ENCODE data around the gene NUP153. TPM values are rescaled to one million over a fixed set of nuclear protein-coding genes. Genes with fewer than 3 reads are reported as not detected.

The NUP153 gene
- total and polyA plus RNA-seq, 9 donors = 14.2 to 43.4 (median 33.4) TPM

DNA sequence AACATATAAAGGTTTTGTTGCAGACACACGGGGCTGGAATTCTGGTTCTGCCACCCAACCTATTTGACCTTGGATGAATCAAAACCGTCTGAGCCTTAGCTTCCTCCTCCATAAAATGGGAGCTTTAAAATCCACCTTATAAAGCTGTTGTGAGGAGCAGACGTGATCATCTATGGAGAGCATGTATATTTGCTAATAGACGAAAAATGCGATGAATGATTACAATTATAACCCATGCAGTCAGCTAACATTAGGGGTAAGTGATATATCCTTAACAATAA is 586 bp upstream of the NUP153 start:
- intact Hi-C loops (cut with DNase I) = loop anchor here in 2 of 4 donors (5.0 to 10.0 kb wide), 2 partner anchors 103 to 105 kb away; partner anchors contain the start of gene FAM8A1 (in 2 of the 2)
- Histone ChIP-seq H3K9me3 (no peaks in the 10 kb centered on the region), H3K36me3 (no peaks in the 10 kb centered on the region), H3K4me3 (peak overlapping the region; percentile 92), H3K27me3 (no peaks in the 10 kb centered on the region), H3K27ac (no peak overlapping the region), H3K4me1 (ENCODE audit: insufficient read depth) (peaks cover 5% of the 10 kb centered on the region)
- no peak for DNase-seq
- 28 to 30% (median 29%) methylated on average over 5 of the region's 5 CpGs for WGBS, 3 donors
- no peak for TF ChIP-seq EP300 (IDR thresholded peaks at IDR 0.05)
- no peak for TF ChIP-seq POLR2A (IDR thresholded peaks at IDR 0.05)
- TF ChIP-seq, protein P1, sequence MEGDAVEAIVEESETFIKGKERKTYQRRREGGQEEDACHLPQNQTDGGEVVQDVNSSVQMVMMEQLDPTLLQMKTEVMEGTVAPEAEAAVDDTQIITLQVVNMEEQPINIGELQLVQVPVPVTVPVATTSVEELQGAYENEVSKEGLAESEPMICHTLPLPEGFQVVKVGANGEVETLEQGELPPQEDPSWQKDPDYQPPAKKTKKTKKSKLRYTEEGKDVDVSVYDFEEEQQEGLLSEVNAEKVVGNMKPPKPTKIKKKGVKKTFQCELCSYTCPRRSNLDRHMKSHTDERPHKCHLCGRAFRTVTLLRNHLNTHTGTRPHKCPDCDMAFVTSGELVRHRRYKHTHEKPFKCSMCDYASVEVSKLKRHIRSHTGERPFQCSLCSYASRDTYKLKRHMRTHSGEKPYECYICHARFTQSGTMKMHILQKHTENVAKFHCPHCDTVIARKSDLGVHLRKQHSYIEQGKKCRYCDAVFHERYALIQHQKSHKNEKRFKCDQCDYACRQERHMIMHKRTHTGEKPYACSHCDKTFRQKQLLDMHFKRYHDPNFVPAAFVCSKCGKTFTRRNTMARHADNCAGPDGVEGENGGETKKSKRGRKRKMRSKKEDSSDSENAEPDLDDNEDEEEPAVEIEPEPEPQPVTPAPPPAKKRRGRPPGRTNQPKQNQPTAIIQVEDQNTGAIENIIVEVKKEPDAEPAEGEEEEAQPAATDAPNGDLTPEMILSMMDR (IDR thresholded peaks at IDR 0.05) = no peak

DNA sequence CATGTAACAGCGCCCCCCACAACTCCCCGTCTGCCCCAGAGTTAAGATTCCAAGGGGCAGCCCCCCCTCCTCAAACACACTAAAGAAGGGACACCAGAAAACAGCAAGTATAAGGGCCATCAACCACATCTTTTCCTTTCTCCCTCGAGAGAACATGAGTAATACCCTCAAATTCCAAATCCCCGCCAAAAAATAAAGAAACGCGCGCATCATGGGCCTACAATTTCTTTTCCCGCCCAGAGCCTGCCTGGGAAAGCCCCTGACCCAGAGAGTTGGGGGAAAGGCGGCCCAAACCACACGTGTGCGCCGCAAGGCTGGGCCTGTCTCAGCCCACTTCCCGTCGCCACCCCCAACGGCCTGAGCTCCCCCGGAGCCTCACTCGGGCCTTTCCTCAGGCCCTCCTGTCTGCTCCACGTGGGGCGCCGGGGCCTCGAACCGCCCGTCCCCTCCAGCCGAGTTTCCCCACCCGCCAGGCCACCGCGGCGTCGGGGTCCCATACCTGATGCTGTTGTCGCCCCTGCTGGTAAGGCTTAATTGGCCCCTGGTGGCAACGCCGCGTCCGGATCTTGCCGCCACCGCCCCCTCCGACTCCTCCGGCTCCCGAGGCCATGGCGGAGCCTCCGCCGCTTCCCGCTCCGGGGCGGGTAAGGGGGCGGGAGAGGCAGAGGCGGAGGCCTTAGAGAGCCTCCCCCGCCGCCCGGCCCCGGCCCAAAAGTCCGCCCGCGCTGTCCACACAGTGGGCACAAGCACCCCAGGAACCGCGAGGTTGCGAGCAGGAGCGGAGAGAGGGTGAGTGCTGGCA is 746 bp downstream of the NUP153 start:
- 0 to 1% (median 0%) methylated on average over 46 to 58 of the region's 58 CpGs for WGBS, 3 donors
- no peaks in the 10 kb centered on the region for H3K9me3 ChIP-seq
- intact Hi-C loops (cut with DNase I) = loop anchor here in 2 of 4 donors (5.0 to 10.0 kb wide), 2 partner anchors 101 to 104 kb away; partner anchors contain the start of gene FAM8A1 (in 2 of the 2)

GRCh38 chr6:17705428-17705777 is 1.3 kb downstream of the NUP153 start:
- no peaks in the 10 kb centered on the region for H3K9me3 ChIP-seq
- peak; percentile 6 for TF ChIP-seq POLR2A (IDR thresholded peaks at IDR 0.05)
- TF ChIP-seq, protein P1 (IDR thresholded peaks at IDR 0.05) = no peak
- intact Hi-C loops (cut with DNase I) = loop anchor here in 2 of 4 donors (5.0 to 10.0 kb wide), 2 partner anchors 101 to 103 kb away; partner anchors contain the start of gene FAM8A1 (in 2 of the 2)
- DNase-seq = peak in 4 of 5 donors; percentile 42 to 73 (median 54)
- H3K4me3 ChIP-seq = peak overlapping the region; percentile 92
- H3K27me3 ChIP-seq = no peaks in the 10 kb centered on the region
- 0 to 1% (median 1%) methylated on average over 10 of the region's 10 CpGs for WGBS, 3 donors
- H3K27ac ChIP-seq = peak overlapping the region; percentile 98 to 99
- H3K4me1 ChIP-seq (ENCODE audit: insufficient read depth) = peaks cover 5% of the 10 kb centered on the region
- H3K36me3 ChIP-seq = no peaks in the 10 kb centered on the region

More for the DNA sequence above, 746 bp downstream of the NUP153 start:
- H3K4me3 ChIP-seq = peak overlapping the region; percentile 92
- peak overlapping the region; percentile 98 to 99 for H3K27ac ChIP-seq
- peaks cover 5% of the 10 kb centered on the region for H3K4me1 ChIP-seq (ENCODE audit: insufficient read depth)
- no peaks in the 10 kb centered on the region for H3K27me3 ChIP-seq
- peak; percentile 64 to 78 (median 73) for DNase-seq
- H3K36me3 ChIP-seq = no peaks in the 10 kb centered on the region
- TF ChIP-seq POLR2A (IDR thresholded peaks at IDR 0.05) = no peak
- TF ChIP-seq, protein P1 (IDR thresholded peaks at IDR 0.05) = peak in 1 of 3 donors; percentile 26
- TF ChIP-seq EP300 (IDR thresholded peaks at IDR 0.05) = no peak

DNA sequence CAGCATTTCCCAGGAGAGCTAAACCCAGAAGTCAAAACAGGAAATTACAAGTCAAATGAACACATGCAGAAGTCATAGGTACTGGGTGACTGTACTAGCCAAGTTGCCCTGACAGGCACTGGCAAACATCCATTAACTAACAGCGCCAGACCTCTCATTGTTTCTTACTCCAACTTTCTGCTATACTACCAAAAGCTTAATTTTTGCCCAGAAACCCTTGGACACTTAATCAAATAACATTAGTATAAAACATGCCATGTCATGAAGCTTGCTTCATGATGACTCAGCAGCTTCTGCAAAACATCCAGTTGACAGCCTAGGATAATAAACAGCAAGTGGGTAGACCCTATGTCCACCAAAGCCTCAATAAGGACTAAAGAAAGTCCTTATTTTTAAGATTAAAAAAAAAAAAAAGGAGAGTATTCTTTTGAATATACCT is 3.5 kb downstream of the NUP153 start:
- intact Hi-C loops (cut with DNase I) = loop anchor here in 1 of 4 donors (10.0 kb wide), 1 partner anchor 98 kb away; the partner anchor contains the start of gene FAM8A1
- 16 to 22% (median 20%) methylated on average over 1 of the region's 1 CpG for WGBS, 3 donors
- peaks cover 5% of the 10 kb centered on the region for H3K4me1 ChIP-seq (ENCODE audit: insufficient read depth)
- no peaks in the 10 kb centered on the region for H3K9me3 ChIP-seq
- TF ChIP-seq, protein P1 (IDR thresholded peaks at IDR 0.05) = no peak
- TF ChIP-seq POLR2A (IDR thresholded peaks at IDR 0.05) (no peak), EP300 (IDR thresholded peaks at IDR 0.05) (no peak)
- H3K27me3 ChIP-seq = no peaks in the 10 kb centered on the region
- H3K27ac ChIP-seq = no peak overlapping the region
- peak in 3 of 5 donors; percentile 16 to 54 (median 33) for DNase-seq
- H3K4me3 ChIP-seq = no peak overlapping the region
- H3K36me3 ChIP-seq = no peaks in the 10 kb centered on the region
